HEK293 (cell line): Measurements from ENCODE around the gene NGF.
A peak's percentile ranks its signal among the peaks of the same experiment; 100 is the strongest.

Experiments used
- CTCF ChIA-PET: fragments of 350-600 bp; formaldehyde crosslinking; extraction: SDS; loops from one replicate; lab custom pipeline; 2021; ENCODE audit warnings: antibody characterized with exemption; lab: Yijun Ruan, JAX
- POLR2A ChIA-PET: fragments of 300-600 bp; formaldehyde crosslinking; extraction: SDS; loops from one replicate; lab custom pipeline; 2020; ENCODE audit warnings: antibody characterized with exemption, inconsistent platforms; lab: Yijun Ruan, JAX
- H3K27ac ChIP-seq: fragments of 200-500 bp; sonication (Bioruptor generic); 2 replicates; pipeline ENCODE4 v1.5.1; 2014; ENCODE audit warnings: low read depth, low read length, control low read depth, inconsistent platforms; ENCODE audit errors: extremely low read depth
- H3K36me3 ChIP-seq, 2 experiments: fragments of 200-500 bp in 1 of 2; sonication (Bioruptor generic) in 1 of 2; 1 replicate in 1 of 2; 2 replicates in 1 of 2; pipeline ENCODE4 v1.5.1; 2014 to 2017; ENCODE audit warnings: inconsistent platforms in 2 of 2, low read length in 2 of 2; ENCODE audit not compliant: control insufficient read depth in 2 of 2, insufficient read depth in 1 of 2
- H3K4me1 ChIP-seq: fragments of 200-500 bp; sonication (Bioruptor generic); 2 replicates; pipeline ENCODE4 v1.5.1; 2014; ENCODE audit warnings: mild to moderate bottlenecking, low read length, inconsistent platforms; ENCODE audit not compliant: control insufficient read depth, insufficient read depth
- H3K4me3 ChIP-seq: 2 replicates; pipeline ENCODE4 v1.5.1; 2011; ENCODE audit warnings: low read depth, mild to moderate bottlenecking, control low read depth, low read length, moderate library complexity
- H3K9me3 ChIP-seq: fragments of 200-500 bp; sonication (Bioruptor generic); 2 replicates; pipeline ENCODE4 v1.5.1; 2014; ENCODE audit warnings: low read depth, low read length, inconsistent platforms; ENCODE audit not compliant: control insufficient read depth, insufficient read depth
- HOXA7 ChIP-seq: sonication (generic); formaldehyde crosslinking; IDR thresholded peaks from 2 replicates; pipeline ENCODE4 v1.8.1; 2022; ENCODE audit warnings: missing genetic modification reagents, borderline replicate concordance
- KLF7 ChIP-seq: fragments of 450-650 bp; formaldehyde crosslinking; IDR thresholded peaks from 2 replicates; pipeline ENCODE4 v1.5.1; 2016; ENCODE audit warnings: missing biosample characterization, missing genetic modification characterization, borderline replicate concordance
- ZNF112 ChIP-seq: fragments of 450-650 bp; formaldehyde crosslinking; IDR thresholded peaks from 2 replicates; pipeline ENCODE4 v1.5.0; 2017; ENCODE audit warnings: missing biosample characterization, missing genetic modification characterization
- ZNF16 ChIP-seq: fragments of 450-650 bp; formaldehyde crosslinking; IDR thresholded peaks from 2 replicates; pipeline ENCODE4 v1.5.1; 2016; ENCODE audit warnings: low read depth, missing biosample characterization, missing genetic modification characterization
- ZNF350 ChIP-seq: fragments of 450-650 bp; formaldehyde crosslinking; IDR thresholded peaks from 2 replicates; pipeline ENCODE4 v1.5.0; 2017; ENCODE audit warnings: missing biosample characterization, mild to moderate bottlenecking, missing genetic modification characterization
- ZNF416 ChIP-seq: fragments of 450-650 bp; formaldehyde crosslinking; IDR thresholded peaks from 2 replicates; pipeline ENCODE4 v1.5.1; 2016; ENCODE audit warnings: missing biosample characterization, missing genetic modification characterization
- ZNF501 ChIP-seq: fragments of 450-650 bp; formaldehyde crosslinking; IDR thresholded peaks from 2 replicates; pipeline ENCODE4 v1.5.1; 2016; ENCODE audit warnings: missing biosample characterization, missing genetic modification characterization
- TF ChIP-seq, protein P1 (sequence below): fragments of 450-650 bp; formaldehyde crosslinking; IDR thresholded peaks from 2 replicates; pipeline ENCODE4 v1.5.1; 2017; ENCODE audit warnings: missing biosample characterization, missing genetic modification characterization
- TF ChIP-seq, protein P2 (sequence below): fragments of 450-650 bp; formaldehyde crosslinking; IDR thresholded peaks from 2 replicates; pipeline ENCODE4 v1.5.1; 2016; ENCODE audit warnings: missing biosample characterization, missing genetic modification characterization, low read depth
- TF ChIP-seq, protein P3 (sequence below): fragments of 450-650 bp; formaldehyde crosslinking; IDR thresholded peaks from 2 replicates; pipeline ENCODE4 v1.5.1; 2016; ENCODE audit warnings: missing biosample characterization, missing genetic modification characterization, borderline replicate concordance
- TF ChIP-seq, protein P4 (sequence below): fragments of 450-650 bp; formaldehyde crosslinking; IDR thresholded peaks from 2 replicates; pipeline ENCODE4 v1.5.1; 2016; ENCODE audit warnings: missing biosample characterization, missing genetic modification characterization, borderline replicate concordance
- TF ChIP-seq, protein P5 (sequence below): fragments of 450-650 bp; formaldehyde crosslinking; IDR thresholded peaks from 2 replicates; pipeline ENCODE4 v1.5.1; 2016; ENCODE audit warnings: missing biosample characterization, missing genetic modification characterization

The NGF gene

DNA sequence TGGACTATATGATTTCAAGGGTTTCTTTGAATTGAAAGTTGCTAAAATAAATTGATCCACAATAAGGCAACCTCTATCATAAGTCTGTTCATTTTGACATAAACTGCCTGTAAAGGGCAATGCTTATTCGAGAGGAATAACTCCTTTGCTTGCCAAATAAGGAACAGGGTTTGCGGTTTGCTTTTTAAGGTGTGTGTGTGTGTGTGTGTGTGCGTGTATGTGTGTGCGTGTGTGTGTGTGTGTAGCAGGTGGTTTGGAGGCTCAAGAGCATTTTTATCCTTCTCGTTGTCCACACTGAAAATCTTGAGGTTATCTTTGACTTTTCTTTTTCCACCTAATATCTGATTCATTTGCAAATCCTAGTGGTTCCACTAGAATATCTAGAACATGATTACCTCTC lies 13.1 kb upstream of the NGF start:
- TF ChIP-seq, protein P1, sequence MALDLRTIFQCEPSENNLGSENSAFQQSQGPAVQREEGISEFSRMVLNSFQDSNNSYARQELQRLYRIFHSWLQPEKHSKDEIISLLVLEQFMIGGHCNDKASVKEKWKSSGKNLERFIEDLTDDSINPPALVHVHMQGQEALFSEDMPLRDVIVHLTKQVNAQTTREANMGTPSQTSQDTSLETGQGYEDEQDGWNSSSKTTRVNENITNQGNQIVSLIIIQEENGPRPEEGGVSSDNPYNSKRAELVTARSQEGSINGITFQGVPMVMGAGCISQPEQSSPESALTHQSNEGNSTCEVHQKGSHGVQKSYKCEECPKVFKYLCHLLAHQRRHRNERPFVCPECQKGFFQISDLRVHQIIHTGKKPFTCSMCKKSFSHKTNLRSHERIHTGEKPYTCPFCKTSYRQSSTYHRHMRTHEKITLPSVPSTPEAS (tag by site-specific recombination), result peak; percentile 86
- TF ChIP-seq, protein P2, sequence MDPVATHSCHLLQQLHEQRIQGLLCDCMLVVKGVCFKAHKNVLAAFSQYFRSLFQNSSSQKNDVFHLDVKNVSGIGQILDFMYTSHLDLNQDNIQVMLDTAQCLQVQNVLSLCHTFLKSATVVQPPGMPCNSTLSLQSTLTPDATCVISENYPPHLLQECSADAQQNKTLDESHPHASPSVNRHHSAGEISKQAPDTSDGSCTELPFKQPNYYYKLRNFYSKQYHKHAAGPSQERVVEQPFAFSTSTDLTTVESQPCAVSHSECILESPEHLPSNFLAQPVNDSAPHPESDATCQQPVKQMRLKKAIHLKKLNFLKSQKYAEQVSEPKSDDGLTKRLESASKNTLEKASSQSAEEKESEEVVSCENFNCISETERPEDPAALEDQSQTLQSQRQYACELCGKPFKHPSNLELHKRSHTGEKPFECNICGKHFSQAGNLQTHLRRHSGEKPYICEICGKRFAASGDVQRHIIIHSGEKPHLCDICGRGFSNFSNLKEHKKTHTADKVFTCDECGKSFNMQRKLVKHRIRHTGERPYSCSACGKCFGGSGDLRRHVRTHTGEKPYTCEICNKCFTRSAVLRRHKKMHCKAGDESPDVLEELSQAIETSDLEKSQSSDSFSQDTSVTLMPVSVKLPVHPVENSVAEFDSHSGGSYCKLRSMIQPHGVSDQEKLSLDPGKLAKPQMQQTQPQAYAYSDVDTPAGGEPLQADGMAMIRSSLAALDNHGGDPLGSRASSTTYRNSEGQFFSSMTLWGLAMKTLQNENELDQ, result no peak
- no peak overlapping the region for H3K27ac ChIP-seq

DNA sequence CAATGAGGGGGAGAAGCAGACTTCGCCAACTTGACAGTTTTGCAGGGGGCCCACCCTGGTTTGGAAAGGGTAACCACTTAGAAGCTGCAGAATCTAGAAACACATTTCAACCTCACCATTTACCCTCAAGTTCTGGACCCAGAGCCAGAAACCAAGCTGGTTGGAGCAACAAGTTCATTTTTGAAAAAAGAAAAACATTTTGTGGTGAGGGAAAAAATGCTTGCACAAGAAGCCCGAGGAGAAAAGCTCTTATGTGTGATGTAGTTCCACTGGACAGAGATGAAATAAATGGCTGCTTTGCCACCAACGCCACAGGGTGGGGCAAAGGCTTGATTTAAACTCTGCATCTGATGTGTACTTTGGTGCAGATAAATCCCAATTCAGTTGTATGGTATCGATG lies 10.6 kb upstream of the NGF start:
- no peaks in the 10 kb centered on the region for H3K4me1 ChIP-seq
- TF ChIP-seq ZNF112 (tag by site-specific recombination), result no peak
- TF ChIP-seq ZNF416, result no peak
- TF ChIP-seq ZNF16 (tag by site-specific recombination), result no peak
- TF ChIP-seq, protein P3, sequence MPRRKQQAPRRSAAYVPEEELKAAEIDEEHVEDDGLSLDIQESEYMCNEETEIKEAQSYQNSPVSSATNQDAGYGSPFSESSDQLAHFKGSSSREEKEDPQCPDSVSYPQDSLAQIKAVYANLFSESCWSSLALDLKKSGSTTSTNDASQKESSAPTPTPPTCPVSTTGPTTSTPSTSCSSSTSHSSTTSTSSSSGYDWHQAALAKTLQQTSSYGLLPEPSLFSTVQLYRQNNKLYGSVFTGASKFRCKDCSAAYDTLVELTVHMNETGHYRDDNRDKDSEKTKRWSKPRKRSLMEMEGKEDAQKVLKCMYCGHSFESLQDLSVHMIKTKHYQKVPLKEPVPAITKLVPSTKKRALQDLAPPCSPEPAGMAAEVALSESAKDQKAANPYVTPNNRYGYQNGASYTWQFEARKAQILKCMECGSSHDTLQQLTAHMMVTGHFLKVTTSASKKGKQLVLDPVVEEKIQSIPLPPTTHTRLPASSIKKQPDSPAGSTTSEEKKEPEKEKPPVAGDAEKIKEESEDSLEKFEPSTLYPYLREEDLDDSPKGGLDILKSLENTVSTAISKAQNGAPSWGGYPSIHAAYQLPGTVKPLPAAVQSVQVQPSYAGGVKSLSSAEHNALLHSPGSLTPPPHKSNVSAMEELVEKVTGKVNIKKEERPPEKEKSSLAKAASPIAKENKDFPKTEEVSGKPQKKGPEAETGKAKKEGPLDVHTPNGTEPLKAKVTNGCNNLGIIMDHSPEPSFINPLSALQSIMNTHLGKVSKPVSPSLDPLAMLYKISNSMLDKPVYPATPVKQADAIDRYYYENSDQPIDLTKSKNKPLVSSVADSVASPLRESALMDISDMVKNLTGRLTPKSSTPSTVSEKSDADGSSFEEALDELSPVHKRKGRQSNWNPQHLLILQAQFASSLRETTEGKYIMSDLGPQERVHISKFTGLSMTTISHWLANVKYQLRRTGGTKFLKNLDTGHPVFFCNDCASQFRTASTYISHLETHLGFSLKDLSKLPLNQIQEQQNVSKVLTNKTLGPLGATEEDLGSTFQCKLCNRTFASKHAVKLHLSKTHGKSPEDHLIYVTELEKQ (tag by site-specific recombination), result no peak
- no peak for TF ChIP-seq KLF7 (tag by site-specific recombination)
- TF ChIP-seq HOXA7 (CRISPR knock-in tag), result no peak
- no peak for TF ChIP-seq ZNF350
- TF ChIP-seq ZNF501 (tag by site-specific recombination), result no peak
- TF ChIP-seq, protein P4, sequence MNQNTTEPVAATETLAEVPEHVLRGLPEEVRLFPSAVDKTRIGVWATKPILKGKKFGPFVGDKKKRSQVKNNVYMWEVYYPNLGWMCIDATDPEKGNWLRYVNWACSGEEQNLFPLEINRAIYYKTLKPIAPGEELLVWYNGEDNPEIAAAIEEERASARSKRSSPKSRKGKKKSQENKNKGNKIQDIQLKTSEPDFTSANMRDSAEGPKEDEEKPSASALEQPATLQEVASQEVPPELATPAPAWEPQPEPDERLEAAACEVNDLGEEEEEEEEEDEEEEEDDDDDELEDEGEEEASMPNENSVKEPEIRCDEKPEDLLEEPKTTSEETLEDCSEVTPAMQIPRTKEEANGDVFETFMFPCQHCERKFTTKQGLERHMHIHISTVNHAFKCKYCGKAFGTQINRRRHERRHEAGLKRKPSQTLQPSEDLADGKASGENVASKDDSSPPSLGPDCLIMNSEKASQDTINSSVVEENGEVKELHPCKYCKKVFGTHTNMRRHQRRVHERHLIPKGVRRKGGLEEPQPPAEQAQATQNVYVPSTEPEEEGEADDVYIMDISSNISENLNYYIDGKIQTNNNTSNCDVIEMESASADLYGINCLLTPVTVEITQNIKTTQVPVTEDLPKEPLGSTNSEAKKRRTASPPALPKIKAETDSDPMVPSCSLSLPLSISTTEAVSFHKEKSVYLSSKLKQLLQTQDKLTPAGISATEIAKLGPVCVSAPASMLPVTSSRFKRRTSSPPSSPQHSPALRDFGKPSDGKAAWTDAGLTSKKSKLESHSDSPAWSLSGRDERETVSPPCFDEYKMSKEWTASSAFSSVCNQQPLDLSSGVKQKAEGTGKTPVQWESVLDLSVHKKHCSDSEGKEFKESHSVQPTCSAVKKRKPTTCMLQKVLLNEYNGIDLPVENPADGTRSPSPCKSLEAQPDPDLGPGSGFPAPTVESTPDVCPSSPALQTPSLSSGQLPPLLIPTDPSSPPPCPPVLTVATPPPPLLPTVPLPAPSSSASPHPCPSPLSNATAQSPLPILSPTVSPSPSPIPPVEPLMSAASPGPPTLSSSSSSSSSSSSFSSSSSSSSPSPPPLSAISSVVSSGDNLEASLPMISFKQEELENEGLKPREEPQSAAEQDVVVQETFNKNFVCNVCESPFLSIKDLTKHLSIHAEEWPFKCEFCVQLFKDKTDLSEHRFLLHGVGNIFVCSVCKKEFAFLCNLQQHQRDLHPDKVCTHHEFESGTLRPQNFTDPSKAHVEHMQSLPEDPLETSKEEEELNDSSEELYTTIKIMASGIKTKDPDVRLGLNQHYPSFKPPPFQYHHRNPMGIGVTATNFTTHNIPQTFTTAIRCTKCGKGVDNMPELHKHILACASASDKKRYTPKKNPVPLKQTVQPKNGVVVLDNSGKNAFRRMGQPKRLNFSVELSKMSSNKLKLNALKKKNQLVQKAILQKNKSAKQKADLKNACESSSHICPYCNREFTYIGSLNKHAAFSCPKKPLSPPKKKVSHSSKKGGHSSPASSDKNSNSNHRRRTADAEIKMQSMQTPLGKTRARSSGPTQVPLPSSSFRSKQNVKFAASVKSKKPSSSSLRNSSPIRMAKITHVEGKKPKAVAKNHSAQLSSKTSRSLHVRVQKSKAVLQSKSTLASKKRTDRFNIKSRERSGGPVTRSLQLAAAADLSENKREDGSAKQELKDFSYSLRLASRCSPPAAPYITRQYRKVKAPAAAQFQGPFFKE (tag by site-specific recombination), result no peak
- TF ChIP-seq, protein P5, sequence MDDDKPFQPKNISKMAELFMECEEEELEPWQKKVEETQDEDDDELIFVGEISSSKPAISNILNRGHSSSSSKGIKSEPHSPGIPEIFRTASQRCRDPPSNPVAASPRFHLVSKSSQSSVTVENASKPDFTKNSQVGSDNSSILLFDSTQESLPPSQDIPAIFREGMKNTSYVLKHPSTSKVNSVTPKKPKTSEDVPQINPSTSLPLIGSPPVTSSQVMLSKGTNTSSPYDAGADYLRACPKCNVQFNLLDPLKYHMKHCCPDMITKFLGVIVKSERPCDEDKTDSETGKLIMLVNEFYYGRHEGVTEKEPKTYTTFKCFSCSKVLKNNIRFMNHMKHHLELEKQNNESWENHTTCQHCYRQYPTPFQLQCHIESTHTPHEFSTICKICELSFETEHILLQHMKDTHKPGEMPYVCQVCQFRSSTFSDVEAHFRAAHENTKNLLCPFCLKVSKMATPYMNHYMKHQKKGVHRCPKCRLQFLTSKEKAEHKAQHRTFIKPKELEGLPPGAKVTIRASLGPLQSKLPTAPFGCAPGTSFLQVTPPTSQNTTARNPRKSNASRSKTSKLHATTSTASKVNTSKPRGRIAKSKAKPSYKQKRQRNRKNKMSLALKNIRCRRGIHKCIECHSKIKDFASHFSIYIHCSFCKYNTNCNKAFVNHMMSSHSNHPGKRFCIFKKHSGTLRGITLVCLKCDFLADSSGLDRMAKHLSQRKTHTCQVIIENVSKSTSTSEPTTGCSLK (tag by site-specific recombination), result no peak
- TF ChIP-seq, all 188 proteins: peak for 0
- H3K9me3 ChIP-seq, result no peaks in the 10 kb centered on the region
- CTCF ChIA-PET, result interaction anchor here (0.6 to 1.2 kb wide), 3 partner anchors 72 to 423 kb away, joined by 3 to 4 read pairs (median 3); no protein-coding TSS in a partner anchor
- POLR2A ChIA-PET, result interaction anchor here (2.6 kb wide), 1 partner anchor 10 kb away, joined by 7 read pairs; the partner anchor contains the start of gene NGF
- H3K27ac ChIP-seq, result no peak overlapping the region
- H3K36me3 ChIP-seq, result no peaks in the 10 kb centered on the region
- H3K4me3 ChIP-seq, result no peak overlapping the region

More for the DNA sequence above, 13.1 kb upstream of the NGF start:
- Histone ChIP-seq H3K4me3 (no peak overlapping the region), H3K9me3 (no peaks in the 10 kb centered on the region), H3K36me3 (no peaks in the 10 kb centered on the region), H3K4me1 (no peaks in the 10 kb centered on the region)
- ChIA-PET POLR2A (no interaction called here), CTCF (interaction anchor here (0.7 kb wide), 1 partner anchor 12 kb away, joined by 3 read pairs; no protein-coding TSS in a partner anchor)
